Cardiac muscle cell (in vitro differentiated cells and primary cell): Measurements from ENCODE around the gene CYP46A1. TPM values are rescaled to one million over a fixed set of nuclear protein-coding genes. Genes with fewer than 3 reads are reported as not detected.

ENCODE experiments used
- DNase-seq, 2 donors: peaks; one replicate each; pipeline versions ENCODE4 v3.0.0 to v3.0.0-alpha.2; 2010 to 2017; ENCODE audit warnings: low read depth in 1 of 2, low spot score in 1 of 2
- H3K27ac ChIP-seq: fragments of 200-600 bp; sonication (generic); 2 replicates; pipeline ENCODE4 v1.5.1; 2016
- H3K27me3 ChIP-seq: fragments of 200-600 bp; sonication (generic); 2 replicates; pipeline ENCODE4 v1.6.0; 2016; ENCODE audit warnings: control low read depth
- H3K36me3 ChIP-seq: fragments of 200-600 bp; sonication (generic); 2 replicates; pipeline ENCODE4 v1.5.1; 2016; ENCODE audit warnings: control low read depth
- H3K4me1 ChIP-seq: fragments of 200-600 bp; sonication (generic); 2 replicates; pipeline ENCODE4 v1.8.1; 2017; ENCODE audit warnings: low read depth, mild to moderate bottlenecking, mixed run types
- H3K4me3 ChIP-seq: fragments of 200-600 bp; sonication (generic); 2 replicates; pipeline ENCODE4 v1.5.1; 2016; ENCODE audit warnings: mild to moderate bottlenecking
- H3K9me3 ChIP-seq: fragments of 200-600 bp; sonication (generic); 2 replicates; pipeline ENCODE4 v1.5.1; 2017; ENCODE audit warnings: low read depth, mild to moderate bottlenecking, control low read depth
- CTCF ChIP-seq: IDR thresholded peaks from 2 replicates; pipeline ENCODE4 v1.5.1; 2012; ENCODE audit warnings: low read depth, mild to moderate bottlenecking, low read length
- polyA plus RNA-seq: library from polyadenylated mRNA; unstranded; fragments of >200 nt; fragmentation: Nextera tagmentation; extraction: Ambion mirVana; gene quantifications from 2 replicates; pipeline ENCODE4 v1.2.1, GENCODE V29; 2016
- total RNA-seq: library from RNA; depleted of rRNA; stranded (reverse); fragments of >200 nt; gene quantifications from 2 replicates; pipeline ENCODE4 v1.2.3, GENCODE V29; 2016

Gene CYP46A1
- total and polyA plus RNA-seq, 2 experiments from 2014 or later = 11.1 to 15.0 TPM

GRCh38 chr14:99701260-99701659 is 17.2 kb downstream of the CYP46A1 start:
- no peak overlapping the region for H3K27ac ChIP-seq
- no peak for TF ChIP-seq CTCF
- H3K9me3 ChIP-seq = no peaks in the 10 kb centered on the region
- no peak overlapping the region for H3K4me3 ChIP-seq
- H3K27me3 ChIP-seq = no peaks in the 10 kb centered on the region
- no peak for DNase-seq
- H3K4me1 ChIP-seq = no peaks in the 10 kb centered on the region
- H3K36me3 ChIP-seq = peaks cover 3% of the 10 kb centered on the region

- H3K4me3 ChIP-seq = no peak overlapping the region
- peaks cover 3% of the 10 kb centered on the region for H3K36me3 ChIP-seq
- H3K27me3 ChIP-seq = no peaks in the 10 kb centered on the region
- no peak for TF ChIP-seq CTCF
- H3K27ac ChIP-seq = no peak overlapping the region
- DNase-seq = no peak
- H3K9me3 ChIP-seq = no peaks in the 10 kb centered on the region
- no peaks in the 10 kb centered on the region for H3K4me1 ChIP-seq
Measured at GRCh38 chr14:99702115-99702514, 18.0 kb downstream of the CYP46A1 start.

DNA sequence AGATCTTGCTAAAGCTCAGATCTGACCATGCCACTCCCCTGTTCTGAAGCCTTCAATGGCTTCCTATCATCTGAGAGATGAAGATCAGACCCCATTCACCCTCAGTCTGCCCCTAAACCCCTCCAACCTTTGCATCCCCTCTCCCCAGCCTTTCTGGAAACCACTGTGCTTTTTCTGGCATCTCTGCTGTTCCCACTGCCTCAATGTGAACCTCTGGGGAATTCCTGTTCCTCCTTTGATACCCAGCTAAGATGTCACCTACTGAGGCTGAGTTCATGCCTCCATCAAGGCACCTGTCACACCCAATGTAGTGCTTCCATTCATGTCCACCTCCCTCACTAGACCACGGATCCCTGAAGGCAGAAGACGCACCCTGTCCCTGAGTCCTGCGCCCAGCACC is 19.3 kb downstream of the CYP46A1 start:
- H3K4me1 ChIP-seq = no peaks in the 10 kb centered on the region
- no peaks in the 10 kb centered on the region for H3K9me3 ChIP-seq
- no peak for TF ChIP-seq CTCF
- no peak overlapping the region for H3K27ac ChIP-seq
- H3K27me3 ChIP-seq = no peaks in the 10 kb centered on the region
- no peak overlapping the region for H3K4me3 ChIP-seq
- H3K36me3 ChIP-seq = peaks cover 3% of the 10 kb centered on the region
- DNase-seq = no peak

DNA sequence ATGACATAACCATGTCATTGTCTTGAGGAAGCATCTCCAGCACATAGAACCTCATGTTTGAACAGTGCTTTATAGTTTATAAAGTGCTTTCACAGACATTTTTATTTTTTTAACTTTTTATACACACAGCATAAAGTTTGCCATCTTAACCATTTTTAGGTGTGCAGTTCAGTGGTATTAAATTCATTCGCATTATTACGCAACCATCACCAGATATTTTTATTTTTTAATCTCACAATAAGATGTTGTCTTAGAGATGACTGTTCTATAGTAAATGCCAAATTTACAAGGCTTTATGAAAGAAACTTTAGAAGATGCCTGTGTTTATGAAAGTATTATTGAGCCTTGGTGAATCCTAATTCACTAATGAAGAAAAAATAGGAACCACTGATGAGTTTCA is 19.9 kb downstream of the CYP46A1 start:
- Histone ChIP-seq H3K36me3 (peaks cover 3% of the 10 kb centered on the region), H3K4me3 (no peak overlapping the region), H3K9me3 (no peaks in the 10 kb centered on the region), H3K4me1 (no peaks in the 10 kb centered on the region), H3K27ac (no peak overlapping the region), H3K27me3 (no peaks in the 10 kb centered on the region)
- no peak for TF ChIP-seq CTCF
- DNase-seq = no peak

- H3K27me3 ChIP-seq = no peaks in the 10 kb centered on the region
- peaks cover 3% of the 10 kb centered on the region for H3K36me3 ChIP-seq
- no peak for DNase-seq
- H3K27ac ChIP-seq = no peak overlapping the region
- no peaks in the 10 kb centered on the region for H3K9me3 ChIP-seq
- H3K4me1 ChIP-seq = no peaks in the 10 kb centered on the region
- H3K4me3 ChIP-seq = no peak overlapping the region
- TF ChIP-seq CTCF = no peak
Measured at GRCh38 chr14:99706107-99706900, 22.2 kb downstream of the CYP46A1 start.
